Omental fat pad (tissue), 4 donors: Measurements from ENCODE around the gene TBC1D14. TPM values are rescaled to one million over a fixed set of nuclear protein-coding genes. Genes with fewer than 3 reads are reported as not detected.

Source experiments
- ATAC-seq: fragments of 150-250 bp; one replicate; pipeline ENCODE4 v1.9.1; 2016; ENCODE audit warnings: mild to moderate bottlenecking, moderate library complexity; ENCODE audit not compliant: low FRiP score
- DNase-seq: peaks from one replicate; pipeline ENCODE4 v3.0.0-alpha.2; 2019; ENCODE audit warnings: low spot score
- total RNA-seq, 4 donors: library from RNA; depleted of rRNA; stranded (reverse); fragments of >200 nt; gene quantifications; one replicate each; pipeline ENCODE4 v1.1.0, GENCODE V29; 2016
- TF ChIP-seq, protein P1 (sequence below), 3 donors: fragments of 450-650 bp; IDR thresholded peaks; one replicate each; pipeline ENCODE4 v1.5.1; 2016 to 2017; ENCODE audit warnings: antibody characterized with exemption in 3 of 3, mild to moderate bottlenecking in 3 of 3, moderate library complexity in 2 of 3

The TBC1D14 gene
- total RNA-seq, 4 donors from 2014 or later, result 38.0 to 58.2 (median 56.8) TPM

DNA sequence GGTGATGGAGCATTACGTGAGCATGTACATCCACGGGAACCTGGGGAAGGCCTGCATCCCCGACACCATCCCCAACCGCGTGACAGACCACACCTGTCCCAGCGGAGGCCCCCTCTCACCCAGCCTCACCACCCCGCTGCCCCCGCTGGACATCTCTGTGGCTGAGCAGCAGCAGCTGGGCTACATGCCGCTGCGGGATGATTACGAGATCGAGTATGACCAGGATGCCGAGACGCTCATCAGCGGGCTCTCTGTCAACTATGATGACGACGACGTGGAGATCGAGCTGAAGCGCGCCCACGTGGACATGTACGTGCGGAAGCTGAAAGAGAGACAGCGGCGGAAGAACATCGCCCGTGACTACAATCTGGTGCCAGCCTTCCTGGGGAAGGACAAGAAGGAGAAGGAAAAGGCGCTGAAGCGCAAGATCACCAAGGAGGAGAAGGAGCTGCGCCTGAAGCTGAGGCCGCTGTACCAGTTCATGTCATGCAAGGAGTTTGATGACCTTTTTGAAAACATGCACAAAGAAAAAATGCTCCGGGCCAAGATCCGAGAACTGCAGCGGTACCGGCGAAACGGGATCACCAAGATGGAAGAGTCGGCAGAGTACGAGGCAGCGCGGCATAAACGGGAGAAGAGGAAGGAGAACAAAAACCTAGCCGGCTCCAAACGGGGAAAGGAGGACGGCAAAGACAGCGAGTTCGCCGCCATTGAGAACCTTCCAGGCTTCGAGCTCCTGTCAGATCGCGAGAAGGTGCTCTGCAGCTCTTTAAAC lies 144.7 kb downstream of the TBC1D14 start:
- DNase-seq, result no peak
- ATAC-seq, result no peak
- TF ChIP-seq, protein P1, sequence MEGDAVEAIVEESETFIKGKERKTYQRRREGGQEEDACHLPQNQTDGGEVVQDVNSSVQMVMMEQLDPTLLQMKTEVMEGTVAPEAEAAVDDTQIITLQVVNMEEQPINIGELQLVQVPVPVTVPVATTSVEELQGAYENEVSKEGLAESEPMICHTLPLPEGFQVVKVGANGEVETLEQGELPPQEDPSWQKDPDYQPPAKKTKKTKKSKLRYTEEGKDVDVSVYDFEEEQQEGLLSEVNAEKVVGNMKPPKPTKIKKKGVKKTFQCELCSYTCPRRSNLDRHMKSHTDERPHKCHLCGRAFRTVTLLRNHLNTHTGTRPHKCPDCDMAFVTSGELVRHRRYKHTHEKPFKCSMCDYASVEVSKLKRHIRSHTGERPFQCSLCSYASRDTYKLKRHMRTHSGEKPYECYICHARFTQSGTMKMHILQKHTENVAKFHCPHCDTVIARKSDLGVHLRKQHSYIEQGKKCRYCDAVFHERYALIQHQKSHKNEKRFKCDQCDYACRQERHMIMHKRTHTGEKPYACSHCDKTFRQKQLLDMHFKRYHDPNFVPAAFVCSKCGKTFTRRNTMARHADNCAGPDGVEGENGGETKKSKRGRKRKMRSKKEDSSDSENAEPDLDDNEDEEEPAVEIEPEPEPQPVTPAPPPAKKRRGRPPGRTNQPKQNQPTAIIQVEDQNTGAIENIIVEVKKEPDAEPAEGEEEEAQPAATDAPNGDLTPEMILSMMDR (IDR thresholded peaks at IDR 0.05), result no peak

DNA sequence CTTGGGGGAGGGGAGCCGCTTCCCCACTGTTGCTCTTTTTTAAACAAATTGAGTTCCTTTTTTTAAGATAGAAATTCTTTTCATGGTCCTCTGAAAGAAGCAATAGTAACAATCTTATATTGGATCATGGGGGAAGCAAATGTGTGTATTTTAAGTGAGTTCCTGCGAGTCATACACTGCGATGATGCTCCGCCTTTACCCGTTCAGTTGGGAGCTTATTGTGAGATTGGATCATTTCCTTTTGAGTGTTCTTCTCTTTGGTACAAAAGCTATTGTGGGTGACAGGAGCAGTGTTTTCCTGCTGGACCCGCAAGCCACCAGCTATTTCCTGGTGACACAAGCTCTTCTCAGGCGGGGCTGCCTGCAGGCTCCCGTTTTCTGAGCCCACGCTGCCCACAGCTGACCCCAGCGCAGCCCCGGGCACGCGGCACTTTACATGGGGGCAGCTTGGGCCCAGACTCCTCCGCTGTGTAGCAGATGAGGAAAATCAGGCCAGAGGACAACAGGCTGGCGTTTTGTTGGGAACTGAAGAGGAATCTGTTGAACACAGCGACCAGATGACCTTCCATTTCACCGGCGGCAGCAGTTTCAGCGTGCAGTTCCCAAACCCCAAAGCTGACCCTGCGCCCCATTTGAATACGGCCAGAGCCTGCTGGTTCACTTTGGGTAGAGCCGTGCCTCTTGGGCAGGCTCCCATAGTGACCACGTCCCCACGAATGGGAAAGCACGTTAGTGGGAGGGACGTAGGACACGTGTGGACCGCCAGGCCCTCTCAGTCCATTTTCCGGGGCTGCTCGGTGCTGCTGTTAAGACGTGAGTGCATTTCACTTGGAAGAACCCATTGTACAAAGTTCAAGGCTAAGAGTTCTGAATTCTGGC lies 145.7 kb downstream of the TBC1D14 start:
- ATAC-seq, result no peak

DNA sequence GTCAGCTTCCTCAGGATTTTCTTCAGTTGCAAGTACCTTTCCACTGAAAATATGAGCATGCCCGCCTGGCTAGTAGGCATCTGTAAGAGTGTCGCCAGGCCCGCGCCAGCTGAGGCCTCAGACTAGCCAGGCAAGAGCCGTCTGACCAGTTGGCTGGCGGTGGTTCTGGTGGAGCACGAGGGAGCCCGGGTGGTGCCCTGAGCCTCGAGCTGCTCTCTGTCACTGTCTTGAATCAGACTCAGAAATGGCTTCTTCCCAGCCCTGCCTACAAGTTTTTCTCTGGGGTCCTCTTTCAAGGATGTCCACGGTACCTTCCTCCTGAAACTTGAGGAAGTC lies 146.3 kb downstream of the TBC1D14 start:
- ATAC-seq (no peak), DNase-seq (no peak)
- TF ChIP-seq, protein P1 (IDR thresholded peaks at IDR 0.05), result no peak

More for the DNA sequence above, 145.7 kb downstream of the TBC1D14 start:
- DNase-seq, result no peak
- TF ChIP-seq, protein P1 (IDR thresholded peaks at IDR 0.05), result no peak

DNA sequence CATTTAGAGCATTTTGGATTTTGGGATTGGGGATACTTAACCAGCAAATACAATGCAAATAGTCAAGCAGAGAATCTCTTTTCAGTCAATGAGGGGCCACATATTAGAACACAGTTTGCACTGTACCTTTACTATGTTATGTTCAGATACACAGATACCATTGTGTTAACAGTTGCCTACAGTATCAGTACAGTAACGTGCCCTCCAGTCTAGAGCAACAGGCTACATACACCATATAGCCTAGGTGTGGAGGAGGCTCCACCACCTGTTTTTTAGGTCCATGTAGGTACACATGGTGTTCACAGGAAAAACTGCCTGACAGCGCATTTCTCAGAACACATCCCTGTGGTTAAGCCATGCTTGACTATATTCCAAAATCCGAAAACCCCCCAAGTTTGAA lies 149.2 kb downstream of the TBC1D14 start:
- DNase-seq, result no peak
- TF ChIP-seq, protein P1 (IDR thresholded peaks at IDR 0.05), result no peak

DNA sequence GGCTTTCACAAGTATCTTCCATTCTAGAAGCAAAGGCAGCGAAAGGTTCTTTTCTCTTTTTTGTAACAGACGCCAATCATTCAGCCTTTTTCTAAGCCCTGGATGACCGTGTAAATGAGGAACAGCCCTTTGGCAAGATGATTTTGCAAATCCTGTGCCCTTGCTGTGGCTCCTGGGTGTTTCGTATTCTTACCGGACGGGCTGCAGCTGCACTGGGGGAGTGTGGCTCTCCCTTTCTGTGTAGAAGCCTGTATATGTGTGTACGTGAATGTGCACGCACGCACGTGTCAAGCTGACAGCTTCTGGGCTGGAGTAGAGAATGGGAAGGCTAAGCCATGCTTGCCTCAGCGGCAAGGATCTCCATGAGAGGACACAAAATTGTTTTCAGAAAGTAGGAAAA lies 150.0 kb downstream of the TBC1D14 start:
- TF ChIP-seq, protein P1 (IDR thresholded peaks at IDR 0.05), result no peak
- ATAC-seq (no peak), DNase-seq (no peak)

More for the DNA sequence above, 149.2 kb downstream of the TBC1D14 start:
- ATAC-seq, result no peak

DNA sequence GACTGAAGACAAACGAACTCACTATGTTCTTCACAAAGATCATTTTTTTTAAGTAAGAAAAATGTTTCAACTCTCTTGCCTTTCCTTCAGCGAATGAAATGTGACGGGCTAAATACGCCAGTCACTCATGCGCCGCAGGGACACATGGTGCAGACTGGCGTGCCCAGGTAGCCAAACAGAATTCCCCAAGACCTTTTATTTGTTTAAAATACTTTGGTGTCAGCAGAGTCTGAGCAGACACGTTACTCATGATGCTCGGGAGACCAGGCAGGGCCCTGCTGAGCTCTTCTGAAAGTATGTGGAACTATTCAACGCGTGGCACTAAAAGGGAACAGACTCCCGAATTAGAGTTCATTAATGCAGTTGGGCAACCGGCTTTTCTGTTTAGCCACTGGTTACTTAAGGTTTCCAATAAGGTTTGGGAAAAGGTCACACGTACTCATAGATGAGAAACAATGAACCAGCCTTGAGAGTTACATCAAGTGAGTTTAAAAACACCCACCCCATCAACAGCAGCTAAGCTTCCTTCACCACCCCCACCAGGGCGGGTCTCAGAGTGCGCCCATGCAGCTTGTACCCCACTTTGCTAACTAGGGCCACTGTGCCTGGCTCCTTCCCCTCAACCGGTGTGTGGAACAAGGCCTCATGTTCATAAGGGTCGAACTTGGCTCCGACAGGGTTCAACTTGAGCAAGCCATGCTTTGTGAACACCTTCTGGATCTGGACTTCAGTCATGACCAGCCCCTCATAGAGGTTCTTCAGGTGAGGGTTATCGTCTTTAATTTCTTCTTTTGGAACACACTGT lies 150.9 kb downstream of the TBC1D14 start:
- no peak for DNase-seq
- ATAC-seq, result no peak
- TF ChIP-seq, protein P1 (IDR thresholded peaks at IDR 0.05), result no peak
